Measurements from ENCODE around the gene AKAP13.

AKAP13 gene

GRCh38 chr15:85770096-85771041, 390.0 kb downstream of the AKAP13 start:
- no peak for DNase-seq (ENCODE audit: low spot score)

- no peak for DNase-seq (ENCODE audit: low spot score)
These were observed 390.9 kb downstream of the AKAP13 start for GRCh38 chr15:85771271-85771670.

- DNase-seq (ENCODE audit: low spot score) = no peak
These were observed 391.5 kb downstream of the AKAP13 start for GRCh38 chr15:85771781-85772445.

GRCh38 chr15:85772668-85773067, 392.3 kb downstream of the AKAP13 start:
- DNase-seq (ENCODE audit: low spot score) = no peak

- no peak for DNase-seq (ENCODE audit: low spot score)
These were observed 392.8 kb downstream of the AKAP13 start for GRCh38 chr15:85773249-85773648.

- DNase-seq (ENCODE audit: low spot score) = no peak
These were observed 393.6 kb downstream of the AKAP13 start for GRCh38 chr15:85773970-85774369.

GRCh38 chr15:85777250-85778106, 397.1 kb downstream of the AKAP13 start:
- DNase-seq (ENCODE audit: low spot score) = no peak

- DNase-seq (ENCODE audit: low spot score) = no peak
These were observed 397.8 kb downstream of the AKAP13 start for GRCh38 chr15:85778107-85778776.

GRCh38 chr15:85779249-85779648, 398.8 kb downstream of the AKAP13 start:
- no peak for DNase-seq (ENCODE audit: low spot score)

- no peak for DNase-seq (ENCODE audit: low spot score)
These were observed 400.0 kb downstream of the AKAP13 start for GRCh38 chr15:85780225-85780985.

GRCh38 chr15:85781099-85781498, 400.7 kb downstream of the AKAP13 start:
- DNase-seq (ENCODE audit: low spot score) = no peak

GRCh38 chr15:85782064-85782463, 401.7 kb downstream of the AKAP13 start:
- no peak for DNase-seq (ENCODE audit: low spot score)

GRCh38 chr15:85785887-85786780, 405.7 kb downstream of the AKAP13 start:
- DNase-seq (ENCODE audit: low spot score) = peak; percentile 1

- DNase-seq (ENCODE audit: low spot score) = no peak
These were observed 406.3 kb downstream of the AKAP13 start for GRCh38 chr15:85786781-85787114.

GRCh38 chr15:85788771-85789495, 408.5 kb downstream of the AKAP13 start:
- DNase-seq (ENCODE audit: low spot score) = no peak

GRCh38 chr15:85789496-85789875, 409.1 kb downstream of the AKAP13 start:
- DNase-seq (ENCODE audit: low spot score) = no peak

- no peak for DNase-seq (ENCODE audit: low spot score)
These were observed 411.8 kb downstream of the AKAP13 start for GRCh38 chr15:85792102-85792731.

- peak; percentile 63 for DNase-seq (ENCODE audit: low spot score)
These were observed 412.6 kb downstream of the AKAP13 start for GRCh38 chr15:85792912-85793590.
